ENCODE results near the gene MCM10. TPM values are rescaled to one million over a fixed set of nuclear protein-coding genes. Genes with fewer than 3 reads are reported as not detected.

Gene MCM10
- total and polyA plus RNA-seq, 2 of the 8 experiments (the other 6 are each of a cell fraction or from before 2014, with no cell fraction given): 9.8 to 60.3 TPM

DNA sequence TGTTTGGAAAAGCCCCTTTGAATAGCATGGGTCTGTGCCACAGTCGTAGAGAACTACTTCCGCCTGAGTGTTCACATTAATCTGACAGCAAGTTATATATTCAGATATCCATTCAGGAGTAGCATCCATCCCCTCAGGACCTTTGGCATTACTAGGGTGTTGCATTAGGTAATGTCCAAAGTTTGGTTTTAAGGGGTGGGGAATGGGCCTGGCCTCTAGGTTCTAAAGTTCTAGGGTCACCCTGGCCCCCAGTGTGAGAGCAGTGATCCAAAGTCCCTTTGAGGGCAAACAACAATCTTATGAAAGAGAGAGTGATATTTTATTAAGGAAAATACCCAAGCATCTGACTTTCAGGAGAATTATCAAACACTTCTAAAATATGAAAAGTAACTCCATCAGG lies 12.3 kb downstream of the MCM10 start:
- H3K9me3 ChIP-seq (ENCODE audit: insufficient read depth in 2 of 2, low read depth in 1 of 2, low read length in 1 of 2): no peaks in the 10 kb centered on the region
- H3K4ac ChIP-seq (replicated peaks; ENCODE audit: insufficient read length, low read depth, low read length): no peak overlapping the region
- no peak overlapping the region for H4K5ac ChIP-seq (ENCODE audit: insufficient read length, low read depth, low read length)
- no peak overlapping the region for H2BK12ac ChIP-seq (ENCODE audit: low read depth, low read length)
- CTCF ChIA-PET (ENCODE audit: partially characterized antibody): no interaction called here
- DNase-seq (ENCODE audit: low read depth in 1 of 2, low spot score in 2 of 2) (no peak), FAIRE-seq (no peak)
- H3K4me2 ChIP-seq (ENCODE audit: insufficient read depth in 1 of 2, low read depth in 2 of 2, low read length in 2 of 2): no peak overlapping the region
- no peak overlapping the region for H3K18ac ChIP-seq (ENCODE audit: extremely low read depth, low read length)
- H2BK15ac ChIP-seq (ENCODE audit: low read length): no peak overlapping the region
- H3K27ac ChIP-seq (ENCODE audit: low read depth, low read length): no peak overlapping the region
- H3K27me3 ChIP-seq (replicated peaks in 1 of 4; ENCODE audit: control insufficient read depth in 3 of 4, extremely low read depth in 1 of 4, insufficient read depth in 3 of 4, low read length in 3 of 4): no peaks in the 10 kb centered on the region
- H2BK120ac ChIP-seq (replicated peaks; ENCODE audit: low read depth, low read length): no peak overlapping the region
- POLR2A ChIA-PET (ENCODE audit: partially characterized antibody): no interaction called here
- peaks cover 2 to 6% of the 10 kb centered on the region in 2 experiments for H4K20me1 ChIP-seq (replicated peaks in 1 of 2; ENCODE audit: control insufficient read depth in 1 of 2, insufficient read depth in 2 of 2, low read length in 2 of 2)
- H3K4me3 ChIP-seq (ENCODE audit: extremely low read depth in 1 of 4, insufficient read depth in 2 of 4, low read depth in 3 of 4, low read length in 4 of 4): no peak overlapping the region
- peaks cover 24 to 87% (median 66%) of the 10 kb centered on the region in 4 experiments for H3K36me3 ChIP-seq (ENCODE audit: control insufficient read depth in 2 of 4, insufficient read depth in 4 of 4, low read length in 3 of 4)
- no peak overlapping the region for H3K23ac ChIP-seq (ENCODE audit: insufficient read length)
- no peak overlapping the region for H4K8ac ChIP-seq (ENCODE audit: extremely low read depth, insufficient read depth, low read length)
- no peak overlapping the region for H3K14ac ChIP-seq (ENCODE audit: insufficient read length)
- H2AFZ ChIP-seq (ENCODE audit: low read length): no peak overlapping the region
- no peaks in the 10 kb centered on the region for H3K4me1 ChIP-seq (replicated peaks in 1 of 4; ENCODE audit: control insufficient read depth in 3 of 4, insufficient read depth in 4 of 4, low read length in 3 of 4)
- no peak for TF ChIP-seq CREB1 (IDR thresholded peaks at IDR 0.05)
- TF ChIP-seq BRCA1 (IDR thresholded peaks at IDR 0.05; ENCODE audit: low read depth, low read length): no peak
- TF ChIP-seq HDAC6 (IDR thresholded peaks at IDR 0.05; ENCODE audit: low read depth, low read length): no peak
- TF ChIP-seq SP1 (IDR thresholded peaks at IDR 0.05; ENCODE audit: low read depth, low read length): no peak
- TF ChIP-seq, protein P1, sequence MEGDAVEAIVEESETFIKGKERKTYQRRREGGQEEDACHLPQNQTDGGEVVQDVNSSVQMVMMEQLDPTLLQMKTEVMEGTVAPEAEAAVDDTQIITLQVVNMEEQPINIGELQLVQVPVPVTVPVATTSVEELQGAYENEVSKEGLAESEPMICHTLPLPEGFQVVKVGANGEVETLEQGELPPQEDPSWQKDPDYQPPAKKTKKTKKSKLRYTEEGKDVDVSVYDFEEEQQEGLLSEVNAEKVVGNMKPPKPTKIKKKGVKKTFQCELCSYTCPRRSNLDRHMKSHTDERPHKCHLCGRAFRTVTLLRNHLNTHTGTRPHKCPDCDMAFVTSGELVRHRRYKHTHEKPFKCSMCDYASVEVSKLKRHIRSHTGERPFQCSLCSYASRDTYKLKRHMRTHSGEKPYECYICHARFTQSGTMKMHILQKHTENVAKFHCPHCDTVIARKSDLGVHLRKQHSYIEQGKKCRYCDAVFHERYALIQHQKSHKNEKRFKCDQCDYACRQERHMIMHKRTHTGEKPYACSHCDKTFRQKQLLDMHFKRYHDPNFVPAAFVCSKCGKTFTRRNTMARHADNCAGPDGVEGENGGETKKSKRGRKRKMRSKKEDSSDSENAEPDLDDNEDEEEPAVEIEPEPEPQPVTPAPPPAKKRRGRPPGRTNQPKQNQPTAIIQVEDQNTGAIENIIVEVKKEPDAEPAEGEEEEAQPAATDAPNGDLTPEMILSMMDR (IDR thresholded peaks at IDR 0.05; ENCODE audit: control extremely low read depth in 1 of 3, insufficient read depth in 1 of 3, low read depth in 1 of 3, low read length in 3 of 3): no peak
- H3K79me1 ChIP-seq (ENCODE audit: low read depth, low read length): no peaks in the 10 kb centered on the region; the same call in 1 of the 2 replicates
- 95% methylated on average over 2 of the region's 2 CpGs; no CpG with 5 or more reads in 1 of the 2 experiments for WGBS, 2 experiments (ENCODE audit: extremely low coverage in 1 of 2, insufficient coverage in 1 of 2, insufficient read length in 1 of 2, insufficient replicate concordance in 2 of 2, low coverage in 1 of 2, low lambda C conversion rate in 2 of 2, missing lambda C conversion rate in 1 of 2)
- no peak overlapping the region for H3K56ac ChIP-seq (replicated peaks; ENCODE audit: insufficient read length, low read depth, low read length)
- no peak overlapping the region for H3K9ac ChIP-seq (replicated peaks in 1 of 4; ENCODE audit: extremely low read depth in 1 of 4, low read depth in 3 of 4, low read length in 3 of 4)
- H2BK5ac ChIP-seq (ENCODE audit: low read depth, low read length): no peak overlapping the region
- H4K91ac ChIP-seq (replicated peaks; ENCODE audit: insufficient read length, low read length): no peak overlapping the region
- H3K23me2 ChIP-seq (ENCODE audit: low read depth, low read length): no peaks in the 10 kb centered on the region; the same call in 1 of the 2 replicates
- H2BK20ac ChIP-seq (ENCODE audit: low read length): no peak overlapping the region
- no peak overlapping the region for H2AK5ac ChIP-seq (ENCODE audit: low read depth, low read length)
- peaks cover 0 to 7% of the 10 kb centered on the region in 2 experiments; a peak in 1 of 4 replicates for H3K79me2 ChIP-seq (ENCODE audit: control insufficient read depth in 1 of 2, insufficient read depth in 2 of 2, low read length in 2 of 2)

Data from H1 (cell line).